Measurements from ENCODE around the gene UGT1A4.

GRCh38 chr2:233728723-233729301 is 10.3 kb downstream of the UGT1A4 start, which contains the start of gene UGT1A3:
- TF ChIP-seq POLR2A (IDR thresholded peaks at IDR 0.05) (no peak), CTCF (IDR thresholded peaks at IDR 0.05) (no peak)

All from vagina (tissue), 2 donors.